CD14-positive monocyte (primary cell): Measurements from ENCODE around the gene DHFR2. TPM values are rescaled to one million over a fixed set of nuclear protein-coding genes. Genes with fewer than 3 reads are reported as not detected.

Source experiments
- DNase-seq, 3 donors: peaks; one replicate each; pipeline ENCODE4 v3.0.0-alpha.2; 2011 to 2022
- H2AFZ ChIP-seq: 2 replicates; pipeline ENCODE4 v1.6.0; 2012; ENCODE audit warnings: mild to moderate bottlenecking, low read depth, low read length, inconsistent platforms; ENCODE audit not compliant: insufficient read depth, poor library complexity, severe bottlenecking
- H3K27ac ChIP-seq, 2 donors: 1 replicate in 1 of 2; 2 replicates in 1 of 2; pipeline ENCODE4 v1.5.1; 2012 to 2013; ENCODE audit warnings: low read length in 2 of 2, control low read depth in 1 of 2, inconsistent platforms in 1 of 2, low read depth in 1 of 2, mild to moderate bottlenecking in 1 of 2
- H3K27me3 ChIP-seq, 2 donors: one replicate each; pipeline versions ENCODE4 v1.6.0 to v1.6.1; 2011 to 2013; ENCODE audit warnings: low read length in 2 of 2; ENCODE audit not compliant: control insufficient read depth in 2 of 2, insufficient read depth in 2 of 2
- H3K36me3 ChIP-seq, 2 donors: replicated peaks in 1 of 2; 1 replicate in 1 of 2; 2 replicates in 1 of 2; pipeline versions ENCODE4 v1.5.1 to v1.6.1; 2012 to 2013; ENCODE audit warnings: low read length in 2 of 2, control low read depth in 1 of 2, inconsistent platforms in 1 of 2, mild to moderate bottlenecking in 1 of 2; ENCODE audit not compliant: insufficient read depth in 2 of 2, control insufficient read depth in 1 of 2
- H3K4me1 ChIP-seq, 2 donors: 1 replicate in 1 of 2; 2 replicates in 1 of 2; pipeline versions ENCODE4 v1.5.1 to v1.6.1; 2012 to 2013; ENCODE audit warnings: low read length in 2 of 2, control low read depth in 1 of 2, inconsistent platforms in 1 of 2, mild to moderate bottlenecking in 1 of 2, moderate library complexity in 1 of 2; ENCODE audit not compliant: insufficient read depth in 2 of 2, control insufficient read depth in 1 of 2
- H3K4me2 ChIP-seq: replicated peaks from 2 replicates; pipeline ENCODE3; 2012; ENCODE audit warnings: low read length, moderate library complexity, mild to moderate bottlenecking; ENCODE audit not compliant: poor library complexity, severe bottlenecking; ENCODE audit errors: extremely low read depth
- H3K4me3 ChIP-seq, 3 experiments: fragments of 200-600 bp in 1 of 3; sonication (generic) in 1 of 3; replicated peaks in 1 of 3; 1 replicate in 2 of 3; 2 replicates in 1 of 3; pipeline ENCODE4 v1.5.1; 2011 to 2013; ENCODE audit warnings: low read length in 3 of 3, mild to moderate bottlenecking in 3 of 3, control low read depth in 2 of 3, low read depth in 2 of 3, inconsistent platforms in 1 of 3, moderate library complexity in 1 of 3
- H3K79me2 ChIP-seq: 2 replicates; pipeline ENCODE4 v1.6.0; 2012; ENCODE audit warnings: mild to moderate bottlenecking, control low read depth, inconsistent platforms, low read length, moderate library complexity; ENCODE audit not compliant: insufficient read depth
- H3K9ac ChIP-seq: 2 replicates; pipeline ENCODE4 v1.6.0; 2017; ENCODE audit warnings: low read length, mild to moderate bottlenecking; ENCODE audit not compliant: insufficient read depth, poor library complexity, severe bottlenecking
- H3K9me3 ChIP-seq, 2 donors: replicated peaks in 1 of 2; 1 replicate in 1 of 2; 2 replicates in 1 of 2; pipeline versions ENCODE4 v1.5.1 to v1.6.1; 2012 to 2013; ENCODE audit warnings: low read length in 2 of 2, control low read depth in 1 of 2; ENCODE audit not compliant: control insufficient read depth in 1 of 2, insufficient read depth in 1 of 2
- H4K20me1 ChIP-seq: 2 replicates; pipeline ENCODE4 v1.6.0; 2012; ENCODE audit warnings: mild to moderate bottlenecking, low read length, control low read depth, moderate library complexity; ENCODE audit not compliant: insufficient read depth
- H3K27ac Mint-ChIP-seq, 7 donors: one replicate each; pipeline ENCODE4 v1.8.0; 2020; ENCODE audit warnings: mild to moderate bottlenecking in 7 of 7, mixed read lengths in 7 of 7, moderate library complexity in 6 of 7, inconsistent platforms in 2 of 7
- H3K27me3 Mint-ChIP-seq, 3 donors: one replicate each; pipeline ENCODE4 v1.8.0; 2021 to 2022; ENCODE audit warnings: low read depth in 3 of 3, mild to moderate bottlenecking in 3 of 3, mixed read lengths in 3 of 3, moderate library complexity in 3 of 3, inconsistent platforms in 1 of 3
- H3K36me3 Mint-ChIP-seq, 2 donors: one replicate each; pipeline ENCODE4 v1.8.0; 2020; ENCODE audit warnings: mixed read lengths in 2 of 2, inconsistent platforms in 1 of 2, mild to moderate bottlenecking in 1 of 2
- H3K4me1 Mint-ChIP-seq: one replicate; pipeline ENCODE4 v1.8.0; 2020; ENCODE audit warnings: mild to moderate bottlenecking, mixed read lengths
- H3K4me3 Mint-ChIP-seq, 2 donors: one replicate each; pipeline ENCODE4 v1.8.0; 2020; ENCODE audit warnings: mild to moderate bottlenecking in 2 of 2, mixed read lengths in 2 of 2, moderate library complexity in 1 of 2
- H3K9me3 Mint-ChIP-seq, 7 donors: one replicate each; pipeline ENCODE4 v1.8.0; 2020 to 2022; ENCODE audit warnings: mixed read lengths in 7 of 7, mild to moderate bottlenecking in 6 of 7, moderate library complexity in 6 of 7, inconsistent platforms in 2 of 7
- whole genome bisulfite sequencing: methylation state at CpG from one replicate; pipeline ENCODE4 v1.1.5; 2013; ENCODE audit warnings: missing lambda C conversion rate; ENCODE audit not compliant: insufficient coverage; 5-methylcytosine and 5-hydroxymethylcytosine counted together
- intact Hi-C, 2 donors: fragments of 100-400 bp; cut with micrococcal nuclease; formaldehyde crosslinking; loops; one replicate each; pipeline versions ENCODE4 v1.15.0 to v1.15.1; 2023
- polyA plus RNA-seq, 3 donors: library from polyadenylated mRNA; depleted of rRNA in 1 of 3; unstranded in 2 of 3; stranded (reverse) in 1 of 3; fragments of 300-500 nt in 2 of 3; fragments of >200 nt in 1 of 3; fragmentation: Illumina TruSeq in 2 of 3; gene quantifications; 1 replicate in 2 of 3; 2 replicates in 1 of 3; pipeline ENCODE4 v1.2.3, GENCODE V29; 2012 to 2021
- TF ChIP-seq, protein P1 (sequence below): fragments of 200-600 bp; IDR thresholded peaks from one replicate; pipeline ENCODE4 v1.8.0; 2022; ENCODE audit warnings: antibody characterized with exemption, mild to moderate bottlenecking

The DHFR2 gene
- polyA plus RNA-seq, 3 donors: 0.35 to 2.8 (median 1.2) TPM

DNA sequence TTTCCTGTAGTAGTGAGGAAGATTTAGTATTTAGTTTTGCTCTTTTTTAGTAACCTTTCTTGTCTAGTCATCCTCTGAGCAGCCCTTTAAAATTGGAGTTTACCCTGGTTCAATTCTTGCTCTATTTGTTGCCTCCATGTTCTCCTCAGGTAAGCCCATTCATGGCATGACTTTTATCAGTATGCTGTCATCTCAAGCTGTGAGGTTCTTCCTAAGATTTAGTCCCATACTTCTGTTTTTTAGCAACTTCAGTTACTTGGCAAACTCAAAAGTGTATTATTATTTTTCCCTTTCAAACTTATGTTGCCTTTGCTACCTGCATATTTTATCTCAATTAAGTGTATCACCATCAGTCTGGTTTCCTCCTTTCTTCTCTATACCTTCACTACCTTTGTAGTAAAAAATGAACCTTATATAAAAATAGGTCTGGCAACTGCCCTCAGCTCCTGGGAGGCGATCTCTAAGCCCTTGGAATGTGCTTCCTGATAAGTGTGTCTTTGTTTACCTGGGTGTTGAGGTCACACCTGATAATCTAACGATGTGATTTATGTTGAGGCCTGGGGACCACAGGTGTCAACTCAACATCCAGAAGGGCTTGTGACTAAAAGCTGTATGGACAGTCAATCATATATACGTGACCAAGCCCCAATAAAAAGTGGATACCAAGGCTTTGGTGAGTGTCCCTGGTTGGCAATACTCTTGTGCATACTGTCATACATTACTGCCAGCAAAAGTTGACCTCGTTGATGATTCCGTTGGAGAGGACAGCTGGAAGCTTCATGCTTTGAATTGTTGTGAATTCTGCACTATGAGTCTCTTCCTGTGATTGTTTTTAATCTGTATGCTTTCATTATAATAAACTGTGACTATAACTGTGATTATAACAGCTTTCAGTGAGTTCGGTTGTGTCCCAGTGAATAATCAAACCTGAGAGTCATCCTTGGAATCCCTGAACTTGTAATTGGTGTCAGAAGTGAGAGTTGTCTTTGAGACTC is 4.1 kb upstream of the DHFR2 start:
- H3K36me3 Mint-ChIP-seq: peaks cover 34 to 35% of the 10 kb centered on the region in 2 donors
- peaks cover 31 to 39% of the 10 kb centered on the region in 2 donors for H3K4me1 ChIP-seq

More for the DNA sequence above, 4.1 kb upstream of the DHFR2 start:
- H3K4me2 ChIP-seq: no peak overlapping the region
- peak overlapping the region in 1 of 2 donors; percentile 18 for H3K27ac ChIP-seq
- H3K9me3 Mint-ChIP-seq: peaks cover 0 to 4% (median 2%) of the 10 kb centered on the region in 7 donors
- no peaks in the 10 kb centered on the region for H3K27me3 ChIP-seq
- peaks cover 0 to 1% (median 0%) of the 10 kb centered on the region in 3 donors for H3K27me3 Mint-ChIP-seq
- 90% methylated on average over 2 of the region's 6 CpGs for WGBS
- no peak overlapping the region for H3K4me3 ChIP-seq
- H4K20me1 ChIP-seq: peaks cover 32% of the 10 kb centered on the region
- peaks cover 79% of the 10 kb centered on the region for H3K79me2 ChIP-seq
- H3K4me3 Mint-ChIP-seq: no peak overlapping the region
- H3K27ac Mint-ChIP-seq: peak overlapping the region in 4 of 7 donors; percentile 23 to 57 (median 48)
- no peaks in the 10 kb centered on the region for H3K9me3 ChIP-seq
- no peak overlapping the region for H3K9ac ChIP-seq
- peaks cover 35% of the 10 kb centered on the region for H3K4me1 Mint-ChIP-seq
- intact Hi-C loops: loop anchor here (5.0 kb wide), 1 partner anchor 60 kb away; no protein-coding TSS in a partner anchor
- TF ChIP-seq, protein P1, sequence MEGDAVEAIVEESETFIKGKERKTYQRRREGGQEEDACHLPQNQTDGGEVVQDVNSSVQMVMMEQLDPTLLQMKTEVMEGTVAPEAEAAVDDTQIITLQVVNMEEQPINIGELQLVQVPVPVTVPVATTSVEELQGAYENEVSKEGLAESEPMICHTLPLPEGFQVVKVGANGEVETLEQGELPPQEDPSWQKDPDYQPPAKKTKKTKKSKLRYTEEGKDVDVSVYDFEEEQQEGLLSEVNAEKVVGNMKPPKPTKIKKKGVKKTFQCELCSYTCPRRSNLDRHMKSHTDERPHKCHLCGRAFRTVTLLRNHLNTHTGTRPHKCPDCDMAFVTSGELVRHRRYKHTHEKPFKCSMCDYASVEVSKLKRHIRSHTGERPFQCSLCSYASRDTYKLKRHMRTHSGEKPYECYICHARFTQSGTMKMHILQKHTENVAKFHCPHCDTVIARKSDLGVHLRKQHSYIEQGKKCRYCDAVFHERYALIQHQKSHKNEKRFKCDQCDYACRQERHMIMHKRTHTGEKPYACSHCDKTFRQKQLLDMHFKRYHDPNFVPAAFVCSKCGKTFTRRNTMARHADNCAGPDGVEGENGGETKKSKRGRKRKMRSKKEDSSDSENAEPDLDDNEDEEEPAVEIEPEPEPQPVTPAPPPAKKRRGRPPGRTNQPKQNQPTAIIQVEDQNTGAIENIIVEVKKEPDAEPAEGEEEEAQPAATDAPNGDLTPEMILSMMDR: no peak
- H3K36me3 ChIP-seq: peaks cover 4 to 35% of the 10 kb centered on the region in 2 donors
- no peak for DNase-seq
- H2AFZ ChIP-seq: no peak overlapping the region
